GM20000 (cell line): ENCODE measurements around the gene PSEN2.

Experiments used
- DNase-seq: peaks from one replicate; pipeline ENCODE4 v3.0.0; 2012; ENCODE audit warnings: low spot score
- CTCF ChIP-seq: IDR thresholded peaks from 2 replicates; pipeline ENCODE4 v1.5.1; 2012; ENCODE audit warnings: mild to moderate bottlenecking, control low read depth; ENCODE audit errors: extremely low read depth, missing control alignments

PSEN2 gene

GRCh38 chr1:226882631-226883409, 12.4 kb downstream of the PSEN2 start:
- TF ChIP-seq CTCF = no peak
- peak; percentile 81 for DNase-seq

GRCh38 chr1:226883630-226884029, 13.2 kb downstream of the PSEN2 start:
- DNase-seq = no peak
- TF ChIP-seq CTCF = no peak

GRCh38 chr1:226884116-226884625, 13.8 kb downstream of the PSEN2 start:
- no peak for TF ChIP-seq CTCF
- DNase-seq = no peak

GRCh38 chr1:226884966-226885820, 14.8 kb downstream of the PSEN2 start:
- DNase-seq = no peak
- TF ChIP-seq CTCF = no peak

- TF ChIP-seq CTCF = no peak
- DNase-seq = no peak
These were observed 15.9 kb downstream of the PSEN2 start for GRCh38 chr1:226886122-226886901.

- no peak for DNase-seq
- no peak for TF ChIP-seq CTCF
These were observed 16.6 kb downstream of the PSEN2 start for GRCh38 chr1:226887006-226887405.
